Stimulated activated CD8-positive, alpha-beta memory T cell treated with anti-CD3 and anti-CD28 coated beads, Interleukin-15, amount 100 ng/mL, for 24 hours (primary cell): ENCODE results near the gene TROAP.

Experiments
- DNase-seq: peaks from one replicate; pipeline ENCODE4 v3.0.0-alpha.2; 2020; ENCODE audit warnings: low read depth

The TROAP gene

DNA sequence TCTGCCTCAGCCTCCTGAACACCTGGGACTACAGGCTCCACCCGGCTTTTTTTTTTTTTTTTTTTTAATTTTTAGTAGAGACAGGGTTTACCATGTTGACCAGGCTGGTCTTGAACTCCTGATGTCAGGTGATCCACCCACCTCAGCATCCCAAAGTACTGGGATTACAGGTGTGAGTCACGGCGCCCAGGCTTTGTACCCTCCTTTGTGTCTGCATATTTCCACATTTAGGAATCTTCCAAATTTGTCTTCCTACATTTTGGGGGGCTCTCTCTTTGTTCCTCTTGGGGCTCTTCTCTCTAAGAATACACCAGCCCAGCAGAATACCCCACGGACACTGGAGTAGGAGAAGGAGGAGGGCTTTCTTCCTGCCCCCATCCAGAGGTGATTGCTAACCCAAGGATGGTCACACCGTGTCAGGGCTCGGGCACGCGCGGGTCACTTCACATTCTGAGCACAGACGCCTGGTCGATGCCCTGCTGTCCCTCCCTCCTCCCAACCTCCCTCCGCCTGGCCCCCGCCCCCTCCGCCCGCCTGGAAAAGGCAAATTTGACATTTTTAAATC is 21.5 kb downstream of the TROAP start:
- no peak for DNase-seq

DNA sequence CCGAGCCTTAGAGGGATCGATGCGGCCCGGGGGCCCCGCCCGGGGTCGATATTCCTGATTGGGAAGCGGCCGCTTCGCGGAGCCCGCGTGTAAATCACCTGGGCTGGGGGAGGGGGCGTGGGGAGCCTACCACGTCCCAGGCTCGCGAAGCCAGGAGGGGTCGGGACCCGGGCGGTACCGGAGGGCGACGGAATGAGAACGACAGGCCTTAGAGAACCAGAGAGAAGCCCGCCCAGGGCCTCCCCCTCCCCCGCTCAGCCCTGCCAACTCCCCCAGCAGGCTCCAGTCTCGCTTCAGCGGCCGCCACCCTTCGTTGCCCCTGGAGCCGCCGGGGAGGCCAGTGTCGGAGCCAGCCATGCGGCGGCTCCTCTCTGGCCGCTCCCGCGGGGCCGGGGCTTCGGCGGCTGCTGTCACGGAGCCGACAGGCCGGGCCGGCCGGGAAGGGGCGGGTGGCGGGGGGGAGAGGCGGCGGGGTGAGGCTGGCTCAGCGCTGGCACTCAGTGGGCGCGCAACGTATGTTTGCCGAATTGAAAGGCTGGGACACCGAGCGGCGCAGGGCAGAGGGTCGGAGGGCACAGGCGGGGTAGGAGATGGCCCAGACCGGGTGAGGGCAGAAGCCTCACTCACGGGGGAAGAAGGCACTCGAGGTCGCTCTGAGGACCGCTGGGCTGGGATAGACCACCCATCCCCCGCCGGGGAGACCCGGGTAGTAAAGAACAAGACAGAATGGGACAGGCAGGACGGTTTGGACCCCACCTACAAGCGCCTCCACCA is 22.2 kb downstream of the TROAP start:
- DNase-seq, result no peak

DNA sequence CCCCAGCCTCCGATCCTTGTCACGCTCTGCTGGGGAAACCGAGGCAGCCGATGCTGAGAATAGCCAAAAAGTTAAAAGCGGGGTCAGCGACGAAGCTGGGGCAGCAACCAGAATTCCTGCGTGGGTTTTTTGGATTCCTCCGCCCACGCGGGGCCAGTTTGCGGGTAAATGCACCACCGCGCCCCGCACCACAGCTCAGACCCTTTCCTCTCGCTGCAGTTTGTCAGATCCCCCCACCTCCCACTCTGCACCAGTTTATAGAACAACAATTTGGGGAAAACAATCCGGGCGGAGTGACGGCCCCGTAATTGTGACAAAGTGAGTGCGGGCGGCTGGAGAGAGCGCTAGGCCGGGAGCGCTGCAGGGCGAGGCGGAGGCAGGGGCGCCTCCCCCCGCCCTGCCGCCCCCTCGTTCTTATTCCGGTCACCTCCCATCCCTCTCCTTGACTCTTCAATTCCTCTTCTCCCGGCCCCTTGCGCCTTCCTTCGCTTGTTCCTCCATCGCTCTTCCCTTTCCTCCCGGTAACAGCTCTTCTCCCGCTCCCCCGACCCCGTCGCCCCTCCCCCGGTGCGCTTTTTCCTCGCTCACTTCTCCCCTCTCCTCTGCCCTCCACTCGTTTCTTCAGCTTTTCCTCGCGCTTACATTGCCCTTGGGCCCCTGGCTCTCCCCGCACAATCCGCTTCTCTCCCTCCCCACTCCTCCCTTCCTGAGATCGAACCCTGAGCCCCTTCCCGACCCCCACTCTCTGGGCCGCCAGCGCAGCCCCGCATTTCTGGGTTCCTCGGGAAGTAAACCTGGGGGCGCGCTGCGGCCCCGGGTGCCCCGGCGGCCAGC is 23.0 kb downstream of the TROAP start:
- no peak for DNase-seq

DNA sequence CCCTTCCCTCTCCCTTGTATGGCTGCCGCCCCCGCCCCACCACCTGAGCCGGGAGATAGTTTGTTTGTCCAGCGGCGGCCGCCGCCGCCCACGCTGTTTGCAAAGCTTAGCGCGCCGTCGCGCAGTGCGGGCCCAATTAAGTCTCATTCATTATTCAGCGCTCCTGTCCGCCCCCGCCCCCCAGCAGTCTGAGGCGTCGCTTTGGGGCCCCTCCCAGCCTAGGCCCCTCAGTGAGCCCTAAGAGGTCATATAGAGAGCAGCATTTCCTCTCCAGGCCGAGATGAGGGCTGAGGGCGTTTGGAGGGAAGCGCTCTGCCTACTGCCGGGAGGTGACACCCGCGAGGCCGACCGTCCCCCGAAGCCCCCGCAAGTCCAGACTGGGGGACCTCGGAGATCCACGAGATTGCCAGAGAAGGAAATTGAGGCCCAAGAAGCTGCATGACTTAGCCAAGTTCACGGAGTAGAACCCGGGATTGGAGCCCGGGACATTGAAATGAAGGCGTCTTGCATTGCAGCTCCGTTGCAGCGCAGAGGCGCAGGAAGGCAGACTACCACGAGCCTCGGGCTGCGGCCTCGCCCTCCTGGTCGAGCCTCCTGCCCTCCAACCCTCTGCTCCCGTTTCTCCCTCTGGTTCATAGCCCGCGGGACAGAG is 23.7 kb downstream of the TROAP start, which contains the start of gene DNAJC22:
Gene DNAJC22 (plus strand): TSS at position 230 of the 652 bp plus-strand sequence. CDS start 1,985 bp downstream, outside the sequence.
- no peak for DNase-seq

DNA sequence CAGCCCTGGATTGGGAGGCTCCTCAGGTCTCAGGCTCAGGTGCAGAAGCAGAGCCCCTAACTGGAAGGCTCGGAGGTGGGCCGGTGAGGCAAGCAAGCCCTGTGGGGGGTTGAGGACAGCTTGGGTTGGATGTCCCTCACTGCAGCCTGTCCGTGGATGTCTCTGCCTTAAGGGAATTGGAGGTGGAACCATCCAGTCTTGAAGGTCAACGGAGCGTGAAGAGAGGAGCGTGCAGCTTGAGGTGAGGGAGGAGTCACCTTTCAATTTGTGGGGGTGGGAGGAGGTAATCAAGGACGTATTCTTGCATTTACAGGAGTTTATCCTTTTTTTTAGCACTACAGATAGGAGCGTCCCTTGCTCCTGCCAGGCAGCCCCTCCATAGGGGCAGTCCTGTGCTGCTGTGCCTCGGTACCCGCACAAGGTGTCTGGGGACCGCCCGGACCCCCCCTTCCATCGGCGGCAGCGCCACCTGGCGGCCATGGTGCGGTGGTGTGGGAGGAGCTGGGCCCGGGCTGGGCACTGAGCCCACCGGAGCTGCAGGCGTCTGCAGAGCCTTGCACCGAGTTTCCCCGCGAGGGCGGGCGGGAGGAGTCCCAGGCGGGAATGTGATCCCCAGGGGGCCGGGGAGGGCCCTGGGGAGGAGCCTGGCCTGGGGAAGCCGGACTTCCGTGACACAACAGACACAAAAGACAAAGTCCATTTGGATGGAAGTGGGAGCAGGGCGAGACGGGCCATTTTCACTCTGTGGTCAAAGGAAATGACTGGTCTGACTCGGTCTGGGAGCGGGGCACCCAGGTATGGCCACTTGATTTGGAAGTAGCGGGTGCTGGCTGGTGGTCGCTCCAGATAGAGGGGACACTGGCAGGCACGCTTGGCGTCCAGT is 24.5 kb downstream of the TROAP start:
- DNase-seq, result peak; percentile 70

DNA sequence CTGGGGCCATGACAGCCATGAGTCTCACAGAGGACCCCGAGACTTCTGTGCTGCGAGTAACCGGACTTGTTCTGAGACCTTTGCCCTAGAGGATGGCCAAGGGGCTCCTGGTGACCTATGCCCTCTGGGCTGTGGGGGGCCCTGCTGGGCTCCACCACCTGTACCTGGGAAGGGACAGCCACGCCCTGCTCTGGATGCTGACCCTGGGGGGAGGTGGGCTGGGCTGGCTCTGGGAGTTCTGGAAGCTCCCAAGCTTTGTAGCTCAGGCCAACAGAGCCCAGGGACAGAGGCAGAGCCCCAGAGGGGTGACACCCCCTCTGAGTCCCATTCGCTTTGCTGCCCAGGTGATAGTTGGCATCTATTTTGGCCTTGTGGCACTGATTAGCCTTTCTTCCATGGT is 25.7 kb downstream of the TROAP start:
- no peak for DNase-seq

DNA sequence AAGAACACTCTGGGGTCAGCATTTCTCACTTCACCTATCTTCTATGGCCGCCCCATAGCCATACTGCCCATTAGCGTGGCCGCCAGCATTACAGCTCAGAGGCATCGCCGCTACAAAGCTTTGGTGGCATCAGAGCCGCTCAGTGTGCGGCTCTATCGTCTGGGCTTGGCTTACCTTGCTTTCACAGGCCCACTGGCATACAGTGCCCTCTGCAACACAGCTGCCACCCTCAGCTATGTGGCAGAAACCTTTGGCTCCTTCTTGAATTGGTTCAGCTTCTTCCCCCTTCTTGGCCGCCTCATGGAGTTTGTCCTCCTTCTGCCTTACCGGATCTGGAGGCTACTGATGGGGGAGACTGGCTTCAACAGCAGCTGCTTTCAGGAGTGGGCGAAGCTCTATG is 26.2 kb downstream of the TROAP start:
- DNase-seq, result no peak

DNA sequence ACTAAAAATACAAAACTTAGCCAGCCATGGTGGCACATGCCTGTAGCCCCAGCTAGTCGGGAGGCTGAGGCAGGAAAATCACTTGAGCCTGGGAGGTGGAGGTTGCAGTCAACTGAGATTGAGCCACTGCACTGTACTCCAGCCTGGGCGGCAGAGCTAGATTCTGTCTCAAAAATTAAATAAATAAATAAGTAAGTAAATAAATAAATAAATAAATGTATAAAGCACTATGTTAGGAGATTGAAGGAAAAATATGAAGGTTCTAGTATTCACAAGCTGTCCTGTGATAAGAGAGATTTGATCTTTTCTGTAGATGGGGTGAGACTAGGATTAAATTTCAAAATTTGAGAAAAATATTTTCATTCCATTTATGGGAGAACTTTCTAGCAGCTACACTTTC is 29.3 kb downstream of the TROAP start:
- no peak for DNase-seq

DNA sequence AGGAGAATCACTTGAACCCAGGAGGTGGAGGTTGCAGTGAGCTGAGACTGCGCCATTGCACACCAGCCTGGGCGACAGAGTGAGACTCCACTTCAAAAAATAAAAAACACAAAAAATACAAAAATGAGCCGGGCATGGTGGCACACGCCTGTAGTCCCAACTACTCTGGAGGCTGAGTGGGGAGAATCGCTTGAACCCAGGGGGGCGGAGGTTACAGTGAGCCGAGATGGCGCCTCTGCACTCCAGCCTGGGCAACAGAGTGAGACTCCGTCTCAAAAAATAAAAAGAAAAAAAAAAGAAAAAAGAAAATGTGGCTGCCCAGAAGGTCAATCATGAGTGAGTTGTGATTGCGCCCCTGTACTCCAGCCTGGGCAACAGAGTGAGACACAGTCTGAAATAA is 32.9 kb downstream of the TROAP start:
- DNase-seq, result no peak

DNA sequence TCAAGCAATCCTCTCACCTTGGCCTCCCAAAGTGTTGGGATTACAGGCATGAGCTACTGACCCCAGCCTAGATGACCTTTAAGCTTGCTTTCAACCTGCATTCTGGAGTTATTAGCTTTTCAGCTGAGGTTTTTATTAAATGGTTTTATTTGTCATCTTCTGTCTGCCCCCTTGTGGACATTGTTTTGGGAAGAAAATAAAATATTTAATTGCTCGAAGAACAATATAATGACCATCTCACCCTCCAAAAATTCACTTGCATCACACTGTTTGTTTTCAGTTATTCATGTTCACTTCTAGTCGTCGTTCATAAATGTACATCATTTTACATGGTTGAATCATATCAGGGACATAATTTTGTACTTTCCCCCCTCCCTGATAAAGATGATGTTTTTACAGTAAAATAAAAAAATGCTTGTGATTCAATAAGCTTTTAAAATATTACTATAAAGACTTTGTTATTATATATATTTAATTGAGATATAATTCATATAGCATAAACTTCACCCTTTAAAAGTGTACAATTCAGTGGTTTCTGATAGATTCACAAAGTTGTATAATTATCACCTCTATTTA is 34.1 kb downstream of the TROAP start:
- no peak for DNase-seq

DNA sequence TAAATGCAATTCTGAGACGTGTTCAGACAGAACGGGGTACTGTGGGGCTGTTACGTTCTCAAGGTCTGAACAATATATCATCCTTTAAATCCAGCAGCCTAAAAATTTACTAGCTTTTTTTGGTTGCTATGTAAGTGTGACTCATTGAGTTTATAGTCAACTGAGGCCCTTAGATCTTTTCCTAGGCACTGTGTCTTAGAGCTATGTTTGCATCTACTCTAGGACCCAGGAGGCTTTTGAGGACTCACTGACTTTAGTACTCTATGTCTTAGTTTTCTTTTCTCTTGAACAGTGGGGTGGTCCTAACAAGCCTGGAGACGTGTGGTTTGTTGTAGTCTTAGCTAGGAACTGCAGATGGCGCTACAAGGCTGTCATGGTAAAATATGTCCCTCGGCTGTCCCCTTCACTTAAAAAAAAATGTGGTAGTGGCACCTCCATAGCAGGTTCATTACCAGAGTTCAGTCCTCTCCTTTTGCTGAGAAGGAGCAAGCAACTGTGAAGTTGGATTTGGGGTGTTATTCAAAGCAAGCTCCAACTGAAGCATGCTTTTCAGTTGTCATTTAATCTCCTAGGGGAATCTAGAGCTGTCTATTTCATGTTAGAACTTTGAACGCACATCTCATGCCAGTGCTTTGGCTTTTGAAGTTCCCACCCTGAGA is 35.6 kb downstream of the TROAP start:
- no peak for DNase-seq

DNA sequence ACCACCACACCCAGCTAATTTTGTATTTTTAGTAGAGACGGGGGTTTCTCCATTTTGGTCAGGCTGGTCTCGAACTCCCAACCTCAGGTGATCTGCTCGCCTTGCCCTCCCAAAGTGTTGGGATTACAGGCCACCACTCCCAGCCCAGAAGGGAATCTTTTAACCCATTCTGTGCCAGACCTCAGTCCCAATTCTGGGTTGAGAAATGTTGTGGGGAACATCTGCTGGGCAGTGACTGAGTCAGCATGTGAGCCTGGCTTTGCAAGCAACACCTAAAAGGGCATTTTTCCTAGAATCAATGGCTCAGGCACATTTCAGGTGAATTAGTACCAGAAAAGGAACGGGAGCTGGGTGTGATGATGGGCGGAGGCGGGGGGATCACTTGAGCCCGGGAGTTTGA is 36.6 kb downstream of the TROAP start:
- no peak for DNase-seq

DNA sequence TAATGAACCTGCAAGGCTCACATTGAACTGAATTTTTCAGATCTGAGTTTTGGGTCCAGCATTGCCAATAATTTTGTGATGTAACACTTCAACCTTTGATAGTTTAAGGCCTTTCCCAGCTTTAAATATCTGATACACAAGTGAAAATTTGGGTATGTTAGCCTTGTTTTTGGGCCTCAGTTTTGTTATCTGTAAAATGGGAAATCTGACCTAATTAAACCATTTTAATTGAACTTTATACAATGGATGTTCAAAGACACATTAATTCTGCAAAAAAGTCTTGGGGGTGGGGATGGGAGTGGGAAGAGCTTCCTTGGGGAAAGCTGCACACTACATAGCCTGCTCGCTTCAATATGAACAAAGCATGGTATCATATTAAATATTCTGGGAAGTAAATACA is 39.0 kb downstream of the TROAP start:
- no peak for DNase-seq

DNA sequence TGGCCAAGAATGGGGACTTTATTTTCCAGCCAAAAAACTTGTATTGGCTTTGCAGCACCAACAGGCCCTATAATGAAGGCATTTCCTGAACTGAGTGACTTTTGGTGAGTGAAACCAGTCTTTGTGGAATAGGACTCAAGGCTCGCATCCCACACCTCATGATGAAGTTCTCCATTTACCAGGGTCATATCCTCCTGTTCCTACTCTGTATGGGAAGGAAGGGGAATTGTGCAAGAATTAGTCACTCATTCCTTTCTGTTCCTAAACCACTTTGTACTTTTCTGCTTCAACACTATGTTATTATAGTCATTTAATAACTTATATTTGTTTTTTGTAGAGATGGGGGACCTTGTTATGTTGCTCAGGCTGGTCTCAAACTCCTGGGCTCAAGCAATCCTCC is 41.9 kb downstream of the TROAP start:
- DNase-seq, result no peak

DNA sequence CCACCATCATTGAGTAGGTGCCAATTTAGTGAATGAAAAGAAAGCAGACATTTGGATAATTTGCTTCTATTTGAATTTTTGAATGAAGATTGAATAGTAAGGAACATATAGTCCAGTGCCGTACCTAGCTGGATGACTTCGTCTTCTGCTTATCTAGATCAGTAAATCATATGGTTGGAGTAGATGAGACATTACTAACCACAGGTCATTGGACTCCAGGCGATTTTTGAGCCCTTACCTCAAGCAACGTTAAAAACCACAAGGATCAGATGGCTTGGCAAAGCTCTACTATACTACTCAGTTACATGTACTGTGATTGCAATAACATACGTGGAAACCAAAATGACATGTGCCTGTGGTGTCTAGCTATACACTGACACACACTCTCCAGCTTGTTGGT is 42.5 kb downstream of the TROAP start:
- DNase-seq, result no peak

DNA sequence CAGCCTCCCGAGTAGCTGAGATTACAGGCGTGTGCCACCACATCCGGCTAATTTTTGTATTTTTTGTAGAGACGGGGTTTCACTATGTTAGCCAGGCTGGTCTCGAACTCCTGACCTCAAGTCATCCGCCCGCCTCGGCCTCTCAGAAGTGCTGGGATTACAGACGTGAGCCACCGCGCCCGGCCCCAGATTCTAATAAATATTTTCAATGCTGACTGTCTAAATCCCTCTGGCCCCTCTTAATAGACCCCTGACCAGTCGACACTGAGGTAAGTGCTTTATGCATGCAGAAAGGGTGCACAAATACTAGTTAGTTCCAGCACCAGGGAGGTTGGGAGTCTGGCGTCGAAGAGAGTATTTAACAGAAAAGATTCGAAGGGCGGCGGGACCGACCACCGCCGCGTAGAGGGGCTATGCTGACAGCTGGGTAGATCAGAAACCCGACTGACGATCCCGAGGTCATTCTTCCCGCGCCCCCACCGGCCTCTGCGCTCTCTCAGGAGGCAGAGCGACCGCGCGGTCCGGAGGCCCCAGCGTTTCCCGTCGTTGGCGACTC is 43.1 kb downstream of the TROAP start:
- DNase-seq, result no peak

DNA sequence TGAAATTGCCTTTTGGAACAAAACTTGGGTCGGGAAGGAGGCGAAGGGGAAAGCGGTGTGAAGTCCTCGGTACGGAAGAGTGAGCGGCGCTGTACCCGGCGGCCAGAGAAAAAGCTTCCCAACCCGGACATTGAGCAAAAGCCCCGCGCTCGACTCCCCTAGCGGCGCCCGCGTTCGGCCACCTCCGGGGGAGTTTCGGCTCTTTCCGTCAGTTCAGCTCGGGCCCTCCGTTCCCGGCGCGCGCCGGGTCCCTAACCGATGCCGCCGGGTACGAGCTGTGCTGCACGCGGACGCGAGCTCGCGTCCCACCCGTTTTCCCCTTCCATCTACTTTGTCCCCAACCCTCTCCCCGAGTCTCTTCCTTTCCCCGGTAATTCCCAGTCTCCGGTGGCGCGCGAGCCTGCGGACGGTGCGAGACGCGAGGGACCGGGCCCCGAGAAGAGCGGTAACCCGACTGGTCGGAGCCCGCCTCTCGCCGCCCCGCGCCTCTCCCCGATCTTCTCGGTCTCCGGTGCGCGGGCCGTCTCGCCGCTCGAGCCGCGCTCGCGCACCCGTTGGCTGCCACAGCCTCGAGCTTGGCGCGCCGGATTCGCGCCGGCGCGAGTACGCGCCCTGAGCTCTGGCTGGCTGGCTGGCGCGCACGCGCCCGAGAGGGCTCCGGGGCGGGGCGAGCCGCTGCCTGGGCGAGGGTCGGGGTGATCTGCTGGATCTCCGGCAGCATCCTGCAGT is 43.8 kb downstream of the TROAP start:
- peak; percentile 69 for DNase-seq

DNA sequence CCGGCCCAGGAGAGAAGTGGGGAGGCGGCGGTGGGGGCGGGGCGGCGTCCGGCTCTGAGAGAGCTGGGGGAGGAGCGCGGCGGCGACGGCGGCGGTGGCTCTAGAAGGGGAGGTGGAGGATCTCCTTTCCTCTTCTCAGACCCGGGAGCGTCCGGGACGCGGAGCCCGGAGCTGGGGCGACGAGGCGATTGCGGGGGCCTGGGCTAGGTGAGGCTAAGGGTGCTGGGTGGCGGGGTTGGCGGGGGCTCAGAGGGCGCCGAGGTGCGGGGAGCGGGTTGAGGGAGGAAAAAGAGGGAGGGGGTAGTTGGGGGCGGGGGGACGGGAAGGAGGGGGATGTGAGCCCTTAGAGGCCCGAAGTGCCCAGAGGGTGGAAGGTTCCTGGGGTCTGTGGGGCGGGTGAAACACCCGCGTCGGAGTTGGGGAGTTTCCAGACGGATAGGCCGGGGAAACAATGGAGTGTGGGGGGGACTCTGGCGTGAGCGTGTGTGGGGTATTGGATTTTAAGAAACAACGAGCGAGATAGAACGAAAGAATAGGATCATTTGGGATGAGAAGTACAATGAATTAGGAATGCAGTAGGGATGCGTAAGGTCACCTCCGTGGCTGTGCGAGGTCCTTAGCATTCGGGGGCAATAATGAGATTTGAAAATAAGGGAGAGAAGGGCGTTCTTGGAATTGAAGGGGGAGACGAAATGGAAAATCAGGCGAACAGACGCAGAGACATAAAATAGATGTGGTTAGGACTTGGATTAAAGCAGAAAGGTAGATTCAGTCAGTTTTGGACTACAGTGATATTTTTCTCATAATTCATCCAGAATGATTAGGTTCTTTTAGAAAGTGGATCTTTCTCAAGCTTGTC is 44.6 kb downstream of the TROAP start, which contains the start of gene SPATS2:
Gene SPATS2 (plus strand): TSS at position 82 of the 859 bp plus-strand sequence. CDS start 93,551 bp downstream, outside the sequence.
- DNase-seq, result no peak

DNA sequence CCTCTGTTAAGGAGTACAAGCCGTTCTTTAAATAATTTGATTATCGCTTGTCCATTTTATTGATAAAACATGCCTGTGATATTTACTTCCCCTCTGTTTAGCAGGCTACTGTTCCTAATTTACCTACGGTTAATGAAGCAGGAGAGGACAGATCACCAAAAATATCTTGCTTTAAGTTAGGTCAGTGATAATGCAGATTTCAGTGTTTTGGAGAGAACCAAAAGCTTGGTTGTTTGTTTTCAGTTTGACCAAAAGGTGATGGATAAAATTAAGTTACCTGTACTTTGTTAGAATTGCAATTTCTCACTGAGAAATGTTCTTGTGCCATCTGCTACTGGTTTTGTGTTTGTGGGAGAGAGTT is 45.2 kb downstream of the TROAP start:
- no peak for DNase-seq
